ENCODE results near the gene BANK1.

DNA sequence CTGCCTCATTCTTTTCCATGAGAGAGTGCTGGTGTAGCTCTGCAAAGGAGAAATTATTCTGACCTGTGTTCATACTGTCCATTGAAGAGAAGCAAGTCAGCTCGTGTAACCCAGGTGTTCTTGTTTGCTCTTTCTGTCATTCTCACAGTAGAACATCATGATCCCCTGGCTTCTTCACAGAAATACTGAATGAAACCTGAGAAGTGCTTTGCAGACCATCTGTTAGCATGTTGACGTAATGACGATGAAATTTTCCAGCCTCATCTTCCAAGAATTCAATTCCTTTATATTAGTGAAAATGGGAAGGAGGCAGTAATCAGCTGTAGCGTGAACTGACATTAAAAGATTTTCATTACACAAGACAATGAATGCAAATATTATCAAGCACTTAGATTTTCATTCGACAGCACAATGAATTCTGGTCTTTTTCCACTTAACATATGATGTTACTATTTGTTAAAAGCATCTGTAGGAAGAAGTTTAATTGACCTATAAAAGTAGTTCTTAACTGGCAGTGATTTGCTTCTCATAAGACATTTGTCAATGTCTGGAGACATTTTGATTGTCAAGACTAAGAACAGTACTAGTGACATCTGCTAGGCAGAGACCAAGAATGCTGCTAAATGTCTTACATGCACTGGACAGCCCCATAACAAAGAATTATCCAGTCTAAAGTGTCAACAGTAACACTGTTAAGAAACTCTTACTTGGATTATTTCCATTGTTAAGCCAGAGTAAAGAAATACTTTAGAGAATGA is 246.3 kb downstream of the BANK1 start:
- TF ChIP-seq, protein P1, sequence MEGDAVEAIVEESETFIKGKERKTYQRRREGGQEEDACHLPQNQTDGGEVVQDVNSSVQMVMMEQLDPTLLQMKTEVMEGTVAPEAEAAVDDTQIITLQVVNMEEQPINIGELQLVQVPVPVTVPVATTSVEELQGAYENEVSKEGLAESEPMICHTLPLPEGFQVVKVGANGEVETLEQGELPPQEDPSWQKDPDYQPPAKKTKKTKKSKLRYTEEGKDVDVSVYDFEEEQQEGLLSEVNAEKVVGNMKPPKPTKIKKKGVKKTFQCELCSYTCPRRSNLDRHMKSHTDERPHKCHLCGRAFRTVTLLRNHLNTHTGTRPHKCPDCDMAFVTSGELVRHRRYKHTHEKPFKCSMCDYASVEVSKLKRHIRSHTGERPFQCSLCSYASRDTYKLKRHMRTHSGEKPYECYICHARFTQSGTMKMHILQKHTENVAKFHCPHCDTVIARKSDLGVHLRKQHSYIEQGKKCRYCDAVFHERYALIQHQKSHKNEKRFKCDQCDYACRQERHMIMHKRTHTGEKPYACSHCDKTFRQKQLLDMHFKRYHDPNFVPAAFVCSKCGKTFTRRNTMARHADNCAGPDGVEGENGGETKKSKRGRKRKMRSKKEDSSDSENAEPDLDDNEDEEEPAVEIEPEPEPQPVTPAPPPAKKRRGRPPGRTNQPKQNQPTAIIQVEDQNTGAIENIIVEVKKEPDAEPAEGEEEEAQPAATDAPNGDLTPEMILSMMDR (IDR thresholded peaks at IDR 0.05), result no peak
- no peak for TF ChIP-seq POLR2A (IDR thresholded peaks at IDR 0.05)

Data from upper lobe of left lung (tissue), 4 donors.